MM.1S (cell line): ENCODE measurements around the gene CHTOP.

Source experiments
- EZH2phosphoT487 ChIP-seq: fragments of 300-600 bp; sonication (generic); IDR thresholded peaks from 2 replicates; pipeline ENCODE4 v1.6.1; 2018; ENCODE audit warnings: antibody characterized with exemption, low read length
- TF ChIP-seq, protein P1 (sequence below): fragments of 300-600 bp; sonication (generic); IDR thresholded peaks from 2 replicates; pipeline ENCODE4 v1.5.1; 2016; ENCODE audit warnings: antibody characterized with exemption, low read length, mixed read lengths

- TF ChIP-seq, protein P1, sequence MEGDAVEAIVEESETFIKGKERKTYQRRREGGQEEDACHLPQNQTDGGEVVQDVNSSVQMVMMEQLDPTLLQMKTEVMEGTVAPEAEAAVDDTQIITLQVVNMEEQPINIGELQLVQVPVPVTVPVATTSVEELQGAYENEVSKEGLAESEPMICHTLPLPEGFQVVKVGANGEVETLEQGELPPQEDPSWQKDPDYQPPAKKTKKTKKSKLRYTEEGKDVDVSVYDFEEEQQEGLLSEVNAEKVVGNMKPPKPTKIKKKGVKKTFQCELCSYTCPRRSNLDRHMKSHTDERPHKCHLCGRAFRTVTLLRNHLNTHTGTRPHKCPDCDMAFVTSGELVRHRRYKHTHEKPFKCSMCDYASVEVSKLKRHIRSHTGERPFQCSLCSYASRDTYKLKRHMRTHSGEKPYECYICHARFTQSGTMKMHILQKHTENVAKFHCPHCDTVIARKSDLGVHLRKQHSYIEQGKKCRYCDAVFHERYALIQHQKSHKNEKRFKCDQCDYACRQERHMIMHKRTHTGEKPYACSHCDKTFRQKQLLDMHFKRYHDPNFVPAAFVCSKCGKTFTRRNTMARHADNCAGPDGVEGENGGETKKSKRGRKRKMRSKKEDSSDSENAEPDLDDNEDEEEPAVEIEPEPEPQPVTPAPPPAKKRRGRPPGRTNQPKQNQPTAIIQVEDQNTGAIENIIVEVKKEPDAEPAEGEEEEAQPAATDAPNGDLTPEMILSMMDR, result no peak; the same call in 1 of the 2 replicates
- no peak for TF ChIP-seq EZH2phosphoT487
Observed at GRCh38 chr1:153627715-153628626, 5.9 kb upstream of the CHTOP start, which contains the start of gene S100A1.
